ENCODE results near the gene HES4. TPM values are rescaled to one million over a fixed set of nuclear protein-coding genes. Genes with fewer than 3 reads are reported as not detected.

Gene HES4
- total RNA-seq, 1 experiment from 2014 or later: 18.5 TPM

GRCh38 chr1:951364-951763, 48.5 kb downstream of the HES4 start:
- CTCF ChIA-PET: interaction anchor here (1.0 kb wide), 1 partner anchor 47 kb away, joined by 10 read pairs; no protein-coding TSS in a partner anchor
- POLR2A ChIA-PET (ENCODE audit: low non-redundant PET): no interaction called here
- Histone ChIP-seq H3K9me3 (ENCODE audit: low read depth, low read length, poor library complexity, severe bottlenecking) (no peaks in the 10 kb centered on the region), H3K27ac (ENCODE audit: low read depth, low read length, poor library complexity, severe bottlenecking) (no peak overlapping the region), H3K4me3 (ENCODE audit: low read depth, low read length, poor library complexity, severe bottlenecking) (no peak overlapping the region), H3K27me3 (replicated peaks; ENCODE audit: insufficient read depth, low read depth, low read length, poor library complexity) (no peaks in the 10 kb centered on the region), H3K4me1 (ENCODE audit: insufficient read depth, low read length, poor library complexity, severe bottlenecking) (no peaks in the 10 kb centered on the region), H3K36me3 (ENCODE audit: insufficient read depth, low read length, poor library complexity, severe bottlenecking) (peaks cover 80% of the 10 kb centered on the region)
- DNase-seq (ENCODE audit: low spot score): peak; percentile 51
- no peak for TF ChIP-seq EZH2 (IDR thresholded peaks at IDR 0.05; ENCODE audit: borderline replicate concordance, low read depth, low read length, poor library complexity, severe bottlenecking)
- peak; percentile 56 for TF ChIP-seq CTCF (conservative IDR thresholded peaks at IDR 0.05; ENCODE audit: low read depth, low read length)
- BruUV-seq (replicated peaks): no TSS peak
- intact Hi-C loops (cut with micrococcal nuclease; ENCODE audit: unreplicated experiment): no loop called here

- no peaks in the 10 kb centered on the region for H3K27me3 ChIP-seq (replicated peaks; ENCODE audit: insufficient read depth, low read depth, low read length, poor library complexity)
- intact Hi-C loops (cut with micrococcal nuclease; ENCODE audit: unreplicated experiment): no loop called here
- H3K4me1 ChIP-seq (ENCODE audit: insufficient read depth, low read length, poor library complexity, severe bottlenecking): no peaks in the 10 kb centered on the region
- CTCF ChIA-PET: no interaction called here
- H3K36me3 ChIP-seq (ENCODE audit: insufficient read depth, low read length, poor library complexity, severe bottlenecking): peaks cover 77% of the 10 kb centered on the region
- H3K4me3 ChIP-seq (ENCODE audit: low read depth, low read length, poor library complexity, severe bottlenecking): no peak overlapping the region
- POLR2A ChIA-PET (ENCODE audit: low non-redundant PET): no interaction called here
- DNase-seq (ENCODE audit: low spot score): no peak
- H3K9me3 ChIP-seq (ENCODE audit: low read depth, low read length, poor library complexity, severe bottlenecking): no peaks in the 10 kb centered on the region
- no TSS peak for BruUV-seq (replicated peaks)
- no peak overlapping the region for H3K27ac ChIP-seq (ENCODE audit: low read depth, low read length, poor library complexity, severe bottlenecking)
- TF ChIP-seq EZH2 (IDR thresholded peaks at IDR 0.05; ENCODE audit: borderline replicate concordance, low read depth, low read length, poor library complexity, severe bottlenecking): no peak
- no peak for TF ChIP-seq CTCF (conservative IDR thresholded peaks at IDR 0.05; ENCODE audit: low read depth, low read length)
Observed at GRCh38 chr1:950881-951280, 49.0 kb downstream of the HES4 start.

DNA sequence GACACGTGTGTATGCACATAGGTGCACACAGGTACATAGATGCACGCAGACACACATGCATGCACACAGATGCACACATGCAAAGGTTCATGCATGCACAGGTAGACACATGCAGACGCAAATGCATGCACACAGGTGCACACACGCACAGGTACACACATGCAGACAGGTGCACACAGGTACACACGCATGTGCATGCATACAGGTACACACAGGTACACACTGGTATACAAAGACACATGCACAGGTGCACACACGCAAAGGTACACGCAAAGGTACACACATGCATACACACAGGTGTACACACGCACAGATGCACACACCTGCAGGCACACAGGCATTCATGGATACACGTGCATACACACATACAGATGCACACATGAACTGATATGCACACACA, 49.6 kb downstream of the HES4 start:
- H3K4me3 ChIP-seq (ENCODE audit: low read depth, low read length, poor library complexity, severe bottlenecking): no peak overlapping the region
- TF ChIP-seq EZH2 (IDR thresholded peaks at IDR 0.05; ENCODE audit: borderline replicate concordance, low read depth, low read length, poor library complexity, severe bottlenecking) (no peak), CTCF (conservative IDR thresholded peaks at IDR 0.05; ENCODE audit: low read depth, low read length) (no peak)
- H3K27ac ChIP-seq (ENCODE audit: low read depth, low read length, poor library complexity, severe bottlenecking): no peak overlapping the region
- intact Hi-C loops (cut with micrococcal nuclease; ENCODE audit: unreplicated experiment): no loop called here
- POLR2A ChIA-PET (ENCODE audit: low non-redundant PET): no interaction called here
- CTCF ChIA-PET: no interaction called here
- no peak for DNase-seq (ENCODE audit: low spot score)
- H3K4me1 ChIP-seq (ENCODE audit: insufficient read depth, low read length, poor library complexity, severe bottlenecking): peaks cover under 1% of the 10 kb centered on the region
- no peaks in the 10 kb centered on the region for H3K9me3 ChIP-seq (ENCODE audit: low read depth, low read length, poor library complexity, severe bottlenecking)
- BruUV-seq (replicated peaks): no TSS peak
- no peaks in the 10 kb centered on the region for H3K27me3 ChIP-seq (replicated peaks; ENCODE audit: insufficient read depth, low read depth, low read length, poor library complexity)
- H3K36me3 ChIP-seq (ENCODE audit: insufficient read depth, low read length, poor library complexity, severe bottlenecking): peaks cover 77% of the 10 kb centered on the region

Other genes with a start within 250 kb of the HES4 start
- gene SAMD11, start 76.2 kb downstream of the HES4 start, total RNA-seq (2021): 24.1 and 28.4 TPM in 2 replicates
- 197 and 214 TPM in 2 replicates for gene NOC2L, start 40.8 kb downstream of the HES4 start, total RNA-seq (2021)
- 43.3 and 48.3 TPM in 2 replicates for gene KLHL17, start 39.5 kb downstream of the HES4 start, total RNA-seq (2021)
- not detected in 2 replicates for gene PLEKHN1, start 33.6 kb downstream of the HES4 start, total RNA-seq (2021)
- gene PERM1, start 18.0 kb downstream of the HES4 start, total RNA-seq (2021): 0.28 TPM in 1 of 2 replicates, not detected in the other
- 45.3 and 55.6 TPM in 2 replicates for gene ISG15, start 13.4 kb upstream of the HES4 start, total RNA-seq (2021)
- gene AGRN, start 20.0 kb upstream of the HES4 start, total RNA-seq (2021): 151 and 164 TPM in 2 replicates
- not detected in 2 replicates for gene RNF223, start 74.2 kb upstream of the HES4 start, total RNA-seq (2021)
- gene C1orf159, start 116.0 kb upstream of the HES4 start, total RNA-seq (2021): 26.8 and 28.4 TPM in 2 replicates
- not detected in 2 replicates for gene TTLL10, start 173.8 kb upstream of the HES4 start, total RNA-seq (2021)
- gene TNFRSF18, start 206.5 kb upstream of the HES4 start, total RNA-seq (2021): 0.77 and 1.1 TPM in 2 replicates
- 0.80 and 1.5 TPM in 2 replicates for gene TNFRSF4, start 214.1 kb upstream of the HES4 start, total RNA-seq (2021)
- gene SDF4, start 231.9 kb upstream of the HES4 start, total RNA-seq (2021): 121 and 133 TPM in 2 replicates
- gene B3GALT6, start 232.1 kb upstream of the HES4 start, total RNA-seq (2021): 41.3 and 41.8 TPM in 2 replicates
- 2.9 and 4.4 TPM in 2 replicates for gene C1QTNF12, start 246.6 kb upstream of the HES4 start, total RNA-seq (2021)

Data from A673 (cell line).